GM21529 (cell line): ENCODE measurements around the gene GSTA1.
"Not testable (repeated sequence)": the region's sequence is repeated elsewhere in the genome, so short reads cannot be mapped to it uniquely, and the experiment has no call there.

Experiments
- ATAC-seq: cut with Tn5 transposase; IDR thresholded peaks from one replicate; pipeline ENCODE4 v1.9.1; 2021; ENCODE audit not compliant: unreplicated experiment

GSTA1 gene

GRCh38 chr6:52759085-52759484 is 44.5 kb downstream of the GSTA1 start:
- ATAC-seq = no peak

DNA sequence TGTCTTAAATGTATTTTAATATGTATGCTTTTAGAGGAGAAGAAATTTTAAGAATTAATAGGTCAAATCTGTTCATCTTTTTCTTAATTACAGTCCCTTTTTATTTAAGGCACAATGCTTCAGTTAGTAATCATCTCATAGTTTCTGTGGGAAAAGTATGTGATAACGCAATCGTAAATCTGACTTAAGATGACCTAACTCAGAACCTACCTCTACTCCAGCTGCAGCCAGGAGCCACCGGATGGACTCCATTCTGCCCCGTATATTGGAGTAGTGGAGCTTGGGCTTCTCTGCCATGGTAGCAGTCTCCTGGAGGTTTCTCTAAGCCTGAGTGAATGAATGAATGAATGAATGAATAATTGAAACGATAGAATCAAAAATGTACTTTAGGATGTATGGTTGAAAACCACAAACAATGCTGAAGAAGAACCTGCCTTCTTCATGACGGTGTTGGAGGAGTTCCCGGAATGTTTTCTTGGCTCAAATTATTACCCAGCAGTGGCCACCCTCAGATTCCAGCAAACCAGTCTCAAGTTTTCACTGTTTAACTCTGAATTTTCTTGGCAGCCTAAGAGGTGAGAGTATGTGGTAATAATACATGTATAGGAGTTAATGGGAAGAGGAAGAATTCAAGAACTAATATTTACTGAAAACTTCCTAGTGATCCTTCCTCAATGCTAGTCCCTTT is 45.8 kb downstream of the GSTA1 start:
- ATAC-seq = not testable (repeated sequence)

DNA sequence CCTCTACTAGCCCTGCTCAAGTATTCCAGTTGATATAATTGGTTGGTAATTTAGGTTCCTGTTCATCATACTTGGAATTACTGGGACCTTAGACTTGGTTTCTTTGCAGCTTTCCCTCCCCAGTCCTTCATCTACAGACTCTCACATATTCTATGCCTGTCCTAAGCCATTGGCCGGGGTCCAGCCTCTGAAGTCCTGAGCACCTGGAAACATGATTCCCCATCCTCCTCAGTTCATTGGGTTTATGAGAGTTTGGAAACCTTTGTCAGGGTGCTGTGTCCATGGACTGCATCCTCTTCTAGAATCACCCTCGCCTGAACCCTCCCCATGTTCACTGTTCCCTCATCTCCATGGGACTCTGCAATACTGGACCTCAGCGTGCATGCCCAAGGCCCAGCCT is 49.2 kb downstream of the GSTA1 start:
- no peak for ATAC-seq

- ATAC-seq = not testable (repeated sequence)
Measured at GRCh38 chr6:52753137-52753536, 50.5 kb downstream of the GSTA1 start.

GRCh38 chr6:52752310-52752709 is 51.3 kb downstream of the GSTA1 start:
- ATAC-seq = no peak

GRCh38 chr6:52749556-52750152 is 54.0 kb downstream of the GSTA1 start:
- ATAC-seq = no peak

GRCh38 chr6:52747301-52747700 is 56.3 kb downstream of the GSTA1 start:
- ATAC-seq = not testable (repeated sequence)

GRCh38 chr6:52746213-52746612 is 57.4 kb downstream of the GSTA1 start:
- ATAC-seq = no peak

DNA sequence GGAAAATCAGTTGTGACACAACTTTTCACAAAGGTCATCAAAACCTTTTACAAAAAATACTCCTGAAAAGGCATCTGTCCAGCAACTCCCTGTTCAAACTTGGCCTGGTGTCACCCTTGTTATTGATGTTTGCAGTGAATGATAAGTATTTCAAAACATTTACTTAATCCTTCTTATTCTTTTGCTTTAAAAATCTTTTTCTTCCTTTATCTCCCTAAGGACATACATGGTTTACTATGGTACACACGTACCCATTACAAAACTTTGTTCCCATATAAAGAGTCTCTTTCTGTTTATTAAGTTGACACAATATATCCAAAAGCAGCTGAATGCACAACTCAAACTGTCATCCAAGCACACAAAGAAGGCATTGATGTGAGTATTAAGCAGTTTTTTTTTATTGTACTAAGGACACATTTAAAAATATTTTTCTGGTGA is 57.8 kb downstream of the GSTA1 start:
- ATAC-seq = no peak

- no peak for ATAC-seq
Measured at GRCh38 chr6:52741872-52742271, 61.7 kb downstream of the GSTA1 start.
